ENCODE measurements around the gene SH3BGRL2.

- TF ChIP-seq POLR2A (IDR thresholded peaks at IDR 0.05; ENCODE audit: low read depth, low read length) (no peak), BHLHE40 (IDR thresholded peaks at IDR 0.05; ENCODE audit: low read depth, low read length) (no peak), RAD21 (IDR thresholded peaks at IDR 0.05; ENCODE audit: low read length) (no peak), CTCF (conservative IDR thresholded peaks at IDR 0.05; ENCODE audit: low read depth, low read length) (no peak), SMC3 (IDR thresholded peaks at IDR 0.05; ENCODE audit: low read depth, low read length) (no peak), RCOR1 (IDR thresholded peaks at IDR 0.05; ENCODE audit: insufficient replicate concordance, low read length) (no peak)
These were observed 33.1 kb upstream of the SH3BGRL2 start for GRCh38 chr6:79598012-79598411.

All from IMR-90 (cell line).